Stimulated activated CD4-positive, alpha-beta T cell treated with anti-CD3 and anti-CD28 coated beads, Interleukin-15, amount 100 ng/mL, for 1 hour (primary cell): Measurements from ENCODE around the gene EVC.

ENCODE experiments used
- DNase-seq, 2 donors: peaks; one replicate each; pipeline ENCODE4 v3.0.0-alpha.2; 2020; ENCODE audit warnings: low read depth in 1 of 2, low spot score in 1 of 2

Gene EVC

GRCh38 chr4:5785806-5786680, 75.0 kb downstream of the EVC start:
- no peak for DNase-seq

DNA sequence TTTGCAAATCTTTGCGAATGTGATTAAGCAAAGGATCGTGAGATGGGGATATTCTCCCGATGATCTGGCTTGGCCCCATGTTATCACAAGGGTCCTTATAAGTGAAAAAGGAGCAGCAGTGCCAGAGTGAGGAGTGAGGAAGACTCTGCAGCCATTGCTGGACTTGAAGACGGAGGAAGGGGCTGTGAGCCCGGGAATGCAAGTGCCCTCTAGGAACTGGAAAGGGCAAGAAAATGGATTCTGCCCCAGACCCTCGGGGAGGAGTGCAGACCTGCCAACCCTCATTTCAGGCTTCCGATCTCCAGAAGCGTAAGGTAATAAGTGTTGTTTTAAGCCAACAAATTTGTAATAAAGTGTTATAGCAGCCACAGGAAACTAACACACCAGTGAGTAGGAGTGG, 76.3 kb downstream of the EVC start:
- DNase-seq, result no peak

GRCh38 chr4:5788144-5788543, 77.1 kb downstream of the EVC start:
- DNase-seq, result no peak

GRCh38 chr4:5789141-5789540, 78.1 kb downstream of the EVC start:
- DNase-seq, result no peak

DNA sequence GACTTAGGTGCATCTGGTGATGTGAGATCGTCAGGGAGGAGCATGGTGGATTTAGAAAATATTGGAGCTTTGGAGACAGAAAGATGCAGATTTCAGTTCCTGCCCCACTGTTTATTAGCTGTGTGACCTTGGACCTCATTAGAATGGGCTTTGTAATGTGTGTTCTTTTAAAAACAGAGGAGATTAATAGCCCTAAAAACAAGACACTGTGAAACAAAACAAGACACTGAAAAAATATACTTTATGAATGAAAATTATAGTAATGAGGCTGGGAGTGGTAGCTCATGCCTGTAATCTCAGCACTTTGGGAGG, 79.5 kb downstream of the EVC start:
- DNase-seq, result no peak

GRCh38 chr4:5791654-5792053, 80.7 kb downstream of the EVC start:
- no peak for DNase-seq

GRCh38 chr4:5793514-5793913, 82.5 kb downstream of the EVC start:
- DNase-seq, result no peak

DNA sequence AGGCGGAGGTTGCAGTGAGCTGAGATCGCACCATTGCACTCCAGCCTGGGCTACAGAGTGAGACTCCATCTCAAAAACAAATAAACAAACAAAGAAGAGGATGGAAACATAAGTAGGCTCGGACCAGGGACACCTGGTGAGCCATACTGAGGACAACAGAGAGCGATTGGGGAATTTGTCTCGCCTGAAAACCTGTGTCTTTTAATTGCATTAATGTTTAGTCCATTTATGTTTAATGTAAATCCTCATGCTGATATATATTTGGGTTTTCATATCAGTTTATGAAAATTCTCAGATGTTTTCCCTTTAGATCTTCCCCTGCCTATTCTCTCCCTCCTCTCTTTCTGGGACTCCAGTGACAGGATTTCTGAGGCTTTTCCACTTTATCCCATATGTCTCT, 84.6 kb downstream of the EVC start:
- no peak for DNase-seq

GRCh38 chr4:5796976-5797375, 86.0 kb downstream of the EVC start:
- no peak for DNase-seq

GRCh38 chr4:5797866-5798265, 86.9 kb downstream of the EVC start:
- DNase-seq, result no peak

DNA sequence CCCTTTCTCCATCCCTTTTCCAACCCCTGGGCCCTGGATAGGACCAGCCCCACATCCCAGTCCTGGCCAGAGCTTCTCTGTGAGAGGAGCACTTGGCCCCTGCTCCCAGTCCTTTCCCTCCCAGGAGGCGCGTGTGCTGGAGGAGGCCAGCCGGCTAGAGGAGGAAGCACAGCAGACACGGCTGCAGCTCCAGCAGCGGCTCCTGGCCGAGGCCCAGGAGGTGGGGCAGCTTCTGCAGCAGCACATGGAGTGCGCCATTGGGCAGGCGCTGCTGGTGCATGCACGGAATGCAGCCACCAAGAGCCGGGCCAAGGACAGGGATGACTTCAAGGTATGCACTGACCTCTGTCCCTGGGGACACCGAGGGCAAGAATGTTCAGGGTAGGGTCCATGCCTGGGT, 87.5 kb downstream of the EVC start:
- DNase-seq, result no peak

GRCh38 chr4:5798946-5799345, 87.9 kb downstream of the EVC start:
- no peak for DNase-seq

DNA sequence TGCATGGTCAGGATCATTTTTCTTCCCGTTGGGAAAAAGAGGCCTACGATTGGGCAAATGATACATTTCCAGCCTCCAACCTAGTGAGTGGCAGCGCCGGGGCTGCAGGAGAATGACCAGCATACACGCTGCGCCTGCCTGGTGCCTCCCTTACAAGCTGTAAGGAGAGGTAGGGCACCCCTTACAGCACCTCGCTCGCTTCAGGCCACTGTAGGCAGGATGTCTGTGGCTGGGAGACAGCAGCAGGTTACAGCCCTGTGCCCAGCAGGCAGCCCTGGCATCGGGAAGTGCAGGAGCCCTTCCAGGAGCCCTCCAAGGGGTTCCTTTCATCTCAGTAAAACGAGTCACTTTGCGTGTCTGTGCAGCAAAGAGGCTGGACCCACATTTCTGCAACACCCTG, 88.4 kb downstream of the EVC start:
- no peak for DNase-seq

DNA sequence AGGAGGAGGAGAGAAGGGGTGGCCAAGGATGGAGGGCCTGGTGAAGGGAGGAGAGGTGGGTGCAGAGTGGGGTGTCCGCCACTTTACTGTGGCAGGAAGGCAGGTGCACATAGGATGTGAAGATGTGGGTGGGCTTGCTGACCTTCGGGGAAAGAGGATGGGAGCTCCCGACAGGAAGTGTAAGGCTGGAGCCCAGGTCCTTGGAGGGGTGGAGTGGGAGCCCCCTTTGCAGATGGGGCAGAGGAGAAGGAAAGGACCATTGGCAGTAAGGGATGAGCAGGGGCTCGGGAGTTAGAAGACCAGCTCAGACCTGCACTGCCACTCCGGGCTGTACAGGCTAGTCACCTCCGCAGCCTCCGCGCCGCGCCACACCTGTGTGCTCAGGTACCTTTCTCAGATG, 89.5 kb downstream of the EVC start:
- no peak for DNase-seq

GRCh38 chr4:5801696-5802095, 90.7 kb downstream of the EVC start:
- DNase-seq, result no peak

DNA sequence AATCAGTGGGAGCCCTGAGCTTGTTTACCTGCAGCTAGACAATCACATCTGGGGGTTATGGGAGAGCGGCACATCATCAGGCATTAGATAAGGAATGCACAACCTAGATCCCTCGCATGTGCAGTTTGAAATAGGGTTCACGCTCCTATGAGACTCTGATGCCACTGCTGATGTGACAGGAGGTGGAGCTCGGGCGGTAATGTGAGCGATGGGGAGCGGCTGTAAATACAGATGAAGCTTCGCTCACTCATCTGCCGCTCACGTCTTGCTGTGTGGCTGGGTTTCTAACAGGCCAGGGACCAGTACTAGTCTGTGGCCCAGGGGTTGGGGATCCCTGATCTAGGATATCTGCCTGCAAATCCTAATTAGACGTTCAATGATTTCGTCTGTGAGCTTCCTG, 91.6 kb downstream of the EVC start:
- no peak for DNase-seq

GRCh38 chr4:5804656-5805055, 93.7 kb downstream of the EVC start:
- DNase-seq, result no peak

- no peak for DNase-seq
Observed at GRCh38 chr4:5805270-5805669, 94.3 kb downstream of the EVC start.

DNA sequence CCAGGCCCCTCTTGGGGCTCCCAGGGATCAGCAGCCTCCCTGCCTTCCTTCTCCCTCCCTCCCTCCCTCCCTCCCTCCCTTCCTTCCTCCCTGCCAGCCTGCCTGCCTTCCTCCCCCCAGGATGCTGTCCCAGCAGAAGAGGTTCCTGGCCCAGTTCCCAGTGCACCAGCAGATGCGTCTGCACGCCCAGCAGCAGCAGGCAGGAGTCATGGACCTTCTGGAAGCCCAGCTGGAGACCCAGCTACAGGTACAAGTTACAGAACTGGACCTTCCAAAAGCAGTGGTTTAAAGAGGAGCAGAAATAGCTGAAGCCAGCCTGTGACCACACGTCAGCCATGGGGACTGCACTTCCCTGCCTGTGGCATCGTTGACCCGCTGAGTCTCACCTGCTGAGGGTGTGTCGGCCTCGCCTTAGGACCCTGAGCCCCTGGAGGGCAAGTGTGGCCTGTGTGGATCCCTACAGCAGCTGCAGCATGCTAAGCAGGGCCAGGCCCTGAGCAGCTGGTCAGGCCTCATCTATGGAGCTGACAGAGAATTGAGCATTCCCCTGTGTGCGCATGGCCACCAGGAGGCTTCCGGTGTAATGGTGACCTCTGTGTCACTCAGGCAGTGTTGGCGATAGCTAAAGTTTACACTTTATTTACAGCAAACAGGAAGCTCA, 97.2 kb downstream of the EVC start:
- no peak for DNase-seq

GRCh38 chr4:5809216-5809776, 98.3 kb downstream of the EVC start:
- DNase-seq, result no peak

DNA sequence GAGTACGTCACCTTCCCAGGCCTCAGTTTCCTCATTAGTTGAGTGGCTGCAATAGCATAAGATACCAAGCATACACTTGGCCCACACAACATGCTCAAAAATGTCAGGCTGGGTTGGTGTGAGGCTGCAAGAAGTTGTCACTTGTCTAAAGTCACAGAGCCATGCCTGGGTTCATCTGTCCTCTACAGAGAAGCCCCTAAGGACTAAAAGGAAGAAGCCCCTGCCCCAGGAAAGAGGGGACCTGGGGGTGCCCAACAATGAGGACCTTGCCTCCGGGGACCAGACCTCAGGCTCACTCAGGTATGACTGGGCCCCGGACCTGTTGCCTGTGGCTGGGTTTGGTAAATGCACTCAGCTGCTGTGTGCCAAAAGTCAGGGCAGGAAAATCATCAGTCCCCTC, 99.2 kb downstream of the EVC start:
- no peak for DNase-seq

DNA sequence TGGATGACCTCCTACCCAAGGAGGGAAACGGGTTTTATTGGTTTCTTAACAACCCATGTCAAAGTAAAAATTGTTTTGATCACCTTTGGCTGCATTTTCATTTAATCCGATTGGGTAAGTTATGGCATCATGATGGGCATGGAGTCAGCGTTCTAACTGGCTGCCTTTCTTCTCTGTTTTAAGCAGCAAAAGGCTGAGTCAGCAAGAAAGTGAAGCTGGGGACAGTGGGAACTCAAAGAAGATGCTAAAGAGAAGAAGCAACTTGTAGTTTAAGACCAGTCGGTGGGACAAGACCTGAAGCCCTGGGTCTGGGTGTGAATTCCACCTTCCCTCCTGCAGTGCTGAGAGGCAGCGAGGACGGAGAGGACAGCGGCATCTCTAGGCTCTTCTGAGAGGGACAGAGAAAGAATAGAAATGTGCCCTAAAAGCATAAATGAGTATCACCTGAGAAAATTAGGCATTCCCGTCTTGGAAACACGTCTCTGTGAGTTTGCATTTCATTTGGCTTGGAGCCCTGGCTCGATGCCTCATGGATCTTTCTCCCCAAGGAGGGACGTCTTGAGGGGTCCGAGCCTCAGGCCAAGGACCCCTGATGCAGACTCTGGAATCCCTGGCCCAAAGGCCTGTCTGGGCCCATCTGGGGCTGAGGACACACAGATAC, 99.9 kb downstream of the EVC start:
- DNase-seq, result no peak
